Loucy (cell line): Measurements from ENCODE around the gene EIF4H.
"Not testable (repeated sequence)": the region's sequence is repeated elsewhere in the genome, so short reads cannot be mapped to it uniquely, and the experiment has no call there.

Experiments used
- H2AFZ ChIP-seq: fragments of 200-600 bp; sonication (generic); 2 replicates; pipeline ENCODE4 v1.6.0; 2016; ENCODE audit warnings: antibody characterized with exemption, mild to moderate bottlenecking, low read length, moderate library complexity
- H3F3A ChIP-seq: fragments of 200-600 bp; 2 replicates; pipeline ENCODE4 v1.6.0; 2016; ENCODE audit warnings: antibody characterized with exemption, low read depth, mild to moderate bottlenecking
- H3K27me3 ChIP-seq: fragments of 200-600 bp; sonication (generic); 2 replicates; pipeline ENCODE4 v1.6.1; 2014; ENCODE audit warnings: low read length, mild to moderate bottlenecking; ENCODE audit not compliant: insufficient read depth, poor library complexity, severe bottlenecking
- H3K36me3 ChIP-seq: fragments of 200-600 bp; sonication (generic); 2 replicates; pipeline ENCODE4 v1.6.1; 2016; ENCODE audit warnings: low read length; ENCODE audit not compliant: insufficient read depth
- H3K4me1 ChIP-seq: fragments of 200-600 bp; sonication (generic); 2 replicates; pipeline ENCODE4 v1.5.1; 2014; ENCODE audit warnings: low read length, mild to moderate bottlenecking; ENCODE audit not compliant: insufficient read depth, poor library complexity, severe bottlenecking
- H3K4me2 ChIP-seq: fragments of 200-600 bp; sonication (generic); 2 replicates; pipeline ENCODE4 v1.6.0; 2014; ENCODE audit warnings: antibody characterized with exemption, low read length, low read depth, mild to moderate bottlenecking; ENCODE audit not compliant: poor library complexity, severe bottlenecking
- H3K4me3 ChIP-seq: fragments of 200-600 bp; sonication (generic); 2 replicates; pipeline ENCODE4 v1.5.1; 2014; ENCODE audit warnings: low read length, mild to moderate bottlenecking, mixed read lengths; ENCODE audit not compliant: poor library complexity, severe bottlenecking
- H3K79me2 ChIP-seq: fragments of 200-600 bp; sonication (generic); 2 replicates; pipeline ENCODE4 v1.6.1; 2014; ENCODE audit warnings: low read length; ENCODE audit not compliant: insufficient read depth
- H3K9ac ChIP-seq: fragments of 200-600 bp; sonication (generic); 2 replicates; pipeline ENCODE4 v1.6.0; 2014; ENCODE audit warnings: mild to moderate bottlenecking, low read depth, low read length, moderate library complexity; ENCODE audit not compliant: poor library complexity, severe bottlenecking
- H3K9me2 ChIP-seq: fragments of 200-600 bp; sonication (generic); replicated peaks from 2 replicates; pipeline ENCODE4 v1.6.1; 2016; ENCODE audit warnings: low read depth, low read length, mixed read lengths
- H3K9me3 ChIP-seq: fragments of 200-600 bp; sonication (generic); 2 replicates; pipeline ENCODE4 v1.6.1; 2014; ENCODE audit warnings: mild to moderate bottlenecking, antibody characterized with exemption, low read length, low read depth; ENCODE audit not compliant: insufficient read depth
- H4K20me1 ChIP-seq: fragments of 200-600 bp; sonication (generic); 2 replicates; pipeline ENCODE4 v1.6.0; 2014; ENCODE audit warnings: antibody characterized with exemption, low read length, mild to moderate bottlenecking; ENCODE audit not compliant: insufficient read depth, poor library complexity, severe bottlenecking
- EZH2phosphoT487 ChIP-seq: fragments of 200-600 bp; IDR thresholded peaks from 2 replicates; pipeline ENCODE4 v1.6.1; 2018; ENCODE audit warnings: antibody characterized with exemption, mild to moderate bottlenecking, moderate library complexity, borderline replicate concordance
- TF ChIP-seq, protein P1 (sequence below): fragments of 200-600 bp; sonication (generic); conservative IDR thresholded peaks from 2 replicates; pipeline ENCODE4 v1.5.1; 2014; ENCODE audit warnings: mild to moderate bottlenecking, antibody characterized with exemption, low read length

Gene EIF4H

GRCh38 chr7:74194686-74195085 is 20.5 kb downstream of the EIF4H start:
- Histone ChIP-seq H3K4me1 (no peaks in the 10 kb centered on the region), H2AFZ (no peak overlapping the region), H3K36me3 (peaks cover 79% of the 10 kb centered on the region), H4K20me1 (peaks cover 18% of the 10 kb centered on the region), H3F3A (peaks cover 2% of the 10 kb centered on the region; the same call in 1 of the 2 replicates), H3K9ac (no peak overlapping the region), H3K4me3 (no peak overlapping the region), H3K9me2 (no peaks in the 10 kb centered on the region), H3K79me2 (peaks cover 7% of the 10 kb centered on the region), H3K4me2 (no peak overlapping the region), H3K9me3 (no peaks in the 10 kb centered on the region), H3K27me3 (no peaks in the 10 kb centered on the region)
- TF ChIP-seq, protein P1, sequence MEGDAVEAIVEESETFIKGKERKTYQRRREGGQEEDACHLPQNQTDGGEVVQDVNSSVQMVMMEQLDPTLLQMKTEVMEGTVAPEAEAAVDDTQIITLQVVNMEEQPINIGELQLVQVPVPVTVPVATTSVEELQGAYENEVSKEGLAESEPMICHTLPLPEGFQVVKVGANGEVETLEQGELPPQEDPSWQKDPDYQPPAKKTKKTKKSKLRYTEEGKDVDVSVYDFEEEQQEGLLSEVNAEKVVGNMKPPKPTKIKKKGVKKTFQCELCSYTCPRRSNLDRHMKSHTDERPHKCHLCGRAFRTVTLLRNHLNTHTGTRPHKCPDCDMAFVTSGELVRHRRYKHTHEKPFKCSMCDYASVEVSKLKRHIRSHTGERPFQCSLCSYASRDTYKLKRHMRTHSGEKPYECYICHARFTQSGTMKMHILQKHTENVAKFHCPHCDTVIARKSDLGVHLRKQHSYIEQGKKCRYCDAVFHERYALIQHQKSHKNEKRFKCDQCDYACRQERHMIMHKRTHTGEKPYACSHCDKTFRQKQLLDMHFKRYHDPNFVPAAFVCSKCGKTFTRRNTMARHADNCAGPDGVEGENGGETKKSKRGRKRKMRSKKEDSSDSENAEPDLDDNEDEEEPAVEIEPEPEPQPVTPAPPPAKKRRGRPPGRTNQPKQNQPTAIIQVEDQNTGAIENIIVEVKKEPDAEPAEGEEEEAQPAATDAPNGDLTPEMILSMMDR, result no peak
- no peak for TF ChIP-seq EZH2phosphoT487

DNA sequence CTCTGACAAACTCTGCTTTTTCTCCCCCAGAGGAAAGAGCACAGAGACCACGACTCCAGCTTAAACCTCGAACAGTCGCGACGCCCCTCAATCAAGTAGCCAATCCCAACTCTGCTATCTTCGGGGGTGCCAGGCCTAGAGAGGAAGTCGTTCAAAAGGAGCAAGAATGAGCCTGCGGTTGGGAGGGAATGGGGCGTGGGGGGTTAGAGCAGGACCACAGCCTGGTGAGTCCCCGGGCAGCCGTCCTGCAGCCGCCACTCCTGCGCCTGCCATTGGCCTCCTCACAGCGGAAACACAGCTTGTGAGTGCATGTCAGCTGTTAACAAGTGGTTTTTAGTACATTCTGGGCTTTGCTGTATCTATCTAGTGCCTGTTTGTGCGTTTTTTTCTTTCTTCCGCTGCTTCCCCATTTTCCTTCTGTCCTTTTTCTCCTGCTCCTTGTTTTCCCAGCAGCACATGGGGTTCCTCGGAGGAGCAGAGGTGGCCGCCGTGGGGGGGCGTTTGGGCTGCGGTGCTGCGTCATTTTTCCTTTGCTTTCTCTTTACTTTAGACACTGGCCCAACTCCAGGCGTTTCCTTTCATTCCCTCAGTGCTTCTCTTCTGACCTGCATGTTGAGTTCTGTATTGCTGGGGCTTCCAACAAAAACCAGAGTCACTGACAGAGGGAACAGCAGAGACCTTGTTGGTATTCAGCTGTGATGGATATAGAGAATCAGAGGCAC is 21.1 kb downstream of the EIF4H start:
- not testable (repeated sequence) for H3K79me2 ChIP-seq, H3K4me2 ChIP-seq, H3K27me3 ChIP-seq, H3K4me1 ChIP-seq, H3K9me2 ChIP-seq, H3F3A ChIP-seq, H3K9ac ChIP-seq, H2AFZ ChIP-seq, H3K4me3 ChIP-seq, H3K9me3 ChIP-seq
- H4K20me1 ChIP-seq, result peaks cover 13% of the 10 kb centered on the region
- peaks cover 73% of the 10 kb centered on the region for H3K36me3 ChIP-seq

DNA sequence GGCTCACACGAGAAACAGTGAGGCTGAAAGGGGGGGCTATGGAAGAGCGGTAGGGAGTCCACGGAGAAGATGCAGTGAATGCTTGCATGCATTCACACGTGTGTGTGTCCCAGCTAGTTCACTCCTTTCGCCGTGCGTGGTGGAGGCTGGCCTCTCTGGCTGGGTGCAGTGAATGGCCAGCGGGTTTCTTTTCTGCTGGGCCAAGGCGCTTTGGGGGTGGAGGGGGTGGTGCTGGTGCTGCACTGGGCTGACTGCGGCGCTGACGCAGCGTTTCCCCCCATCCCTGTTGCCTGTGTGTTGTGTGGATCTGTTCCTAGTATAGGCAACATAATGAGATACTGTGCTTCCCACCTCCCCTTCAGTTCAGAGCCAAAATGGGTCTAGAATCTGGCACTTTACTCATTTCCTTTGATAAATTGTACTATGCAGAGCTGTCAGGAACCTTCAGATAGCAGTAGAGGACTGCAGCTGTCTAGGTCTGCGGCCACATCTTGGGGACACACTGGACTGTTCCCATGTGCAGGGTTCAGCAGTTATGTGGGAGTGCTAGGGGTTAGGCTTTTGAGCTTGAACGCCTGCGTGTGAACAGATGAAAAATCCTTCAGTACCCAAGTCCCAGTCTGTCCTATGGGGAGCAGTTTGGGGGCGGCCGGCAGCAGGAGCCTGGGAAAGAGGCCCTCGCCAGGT is 22.0 kb downstream of the EIF4H start:
- H3K79me2 ChIP-seq, H3K4me3 ChIP-seq, H3K27me3 ChIP-seq, H3K9me3 ChIP-seq, H4K20me1 ChIP-seq, H3F3A ChIP-seq, H3K9me2 ChIP-seq, H3K4me1 ChIP-seq, H3K9ac ChIP-seq, H2AFZ ChIP-seq, H3K4me2 ChIP-seq: not testable (repeated sequence)
- peaks cover 65% of the 10 kb centered on the region for H3K36me3 ChIP-seq

DNA sequence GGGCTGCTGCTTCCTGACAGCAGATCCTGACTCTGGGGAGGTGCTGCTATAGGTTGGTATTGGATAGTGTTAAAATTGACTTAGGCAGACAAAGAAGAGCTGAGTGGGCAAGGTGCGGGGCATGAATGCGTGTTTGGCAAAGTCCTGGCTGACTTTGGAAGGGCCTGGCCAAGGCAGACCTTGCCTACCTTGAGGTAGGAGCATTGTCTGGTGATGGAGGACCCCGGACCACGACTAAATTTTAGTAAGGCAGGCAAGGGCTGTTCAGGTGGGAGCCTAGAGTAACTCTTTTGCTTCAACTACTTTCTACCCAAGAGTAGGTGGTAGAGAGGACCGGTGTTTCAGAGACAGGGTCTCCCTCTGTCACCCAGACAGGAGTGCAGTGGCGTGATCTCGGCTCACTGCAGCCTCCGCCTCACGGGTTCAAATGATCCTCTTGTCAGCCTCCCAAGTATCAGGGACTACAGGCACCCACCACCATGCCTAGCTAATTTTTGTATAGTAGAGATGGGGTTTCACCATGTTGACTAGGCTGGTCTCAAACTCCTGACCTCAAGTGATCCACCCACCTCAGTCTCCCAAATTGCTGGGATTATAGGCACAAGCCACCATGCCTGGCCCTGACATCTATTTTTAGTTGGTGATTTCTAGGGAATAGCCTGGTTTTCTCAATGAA is 23.4 kb downstream of the EIF4H start:
- peaks cover 2% of the 10 kb centered on the region; the same call in 1 of the 2 replicates for H3F3A ChIP-seq
- no peaks in the 10 kb centered on the region for H3K27me3 ChIP-seq
- no peaks in the 10 kb centered on the region for H3K9me3 ChIP-seq
- no peaks in the 10 kb centered on the region for H3K4me1 ChIP-seq
- no peak for TF ChIP-seq EZH2phosphoT487
- TF ChIP-seq, protein P1, result no peak
- H3K4me2 ChIP-seq, result no peak overlapping the region
- H2AFZ ChIP-seq, result no peak overlapping the region
- H4K20me1 ChIP-seq, result peaks cover 5% of the 10 kb centered on the region
- H3K9ac ChIP-seq, result no peak overlapping the region
- no peaks in the 10 kb centered on the region for H3K9me2 ChIP-seq
- no peak overlapping the region for H3K4me3 ChIP-seq
- no peaks in the 10 kb centered on the region for H3K79me2 ChIP-seq
- H3K36me3 ChIP-seq, result peaks cover 51% of the 10 kb centered on the region
